Esophagus muscularis mucosa (tissue), 4 donors: Measurements from ENCODE around the gene STARD7. TPM values are rescaled to one million over a fixed set of nuclear protein-coding genes. Genes with fewer than 3 reads are reported as not detected.

Experiments used
- DNase-seq: peaks from one replicate; pipeline ENCODE4 v3.0.0-alpha.2; 2017; ENCODE audit errors: extremely low spot score
- H3K27ac ChIP-seq, 4 donors: fragments of 200-600 bp; sonication (generic); replicated peaks in 1 of 4; 1 replicate in 3 of 4; 2 replicates in 1 of 4; pipeline ENCODE4 v1.5.1; 2016 to 2019; ENCODE audit warnings: mild to moderate bottlenecking in 1 of 4
- H3K27me3 ChIP-seq, 4 donors: fragments of 200-600 bp; sonication (generic); one replicate each; pipeline versions ENCODE4 v1.5.1 to v1.6.0; 2016 to 2019
- H3K36me3 ChIP-seq, 4 donors: fragments of 200-600 bp; sonication (generic); one replicate each; pipeline ENCODE4 v1.5.1; 2016 to 2019
- H3K4me1 ChIP-seq, 4 donors: fragments of 200-600 bp; sonication (generic); one replicate each; pipeline ENCODE4 v1.5.1; 2016 to 2019
- H3K4me3 ChIP-seq, 4 donors: fragments of 200-600 bp; sonication (generic); 1 replicate in 2 of 4; 2 replicates in 2 of 4; pipeline ENCODE4 v1.5.1; 2016 to 2019; ENCODE audit warnings: mild to moderate bottlenecking in 4 of 4, moderate library complexity in 1 of 4
- H3K9me3 ChIP-seq, 4 donors: fragments of 200-600 bp; sonication (generic); 1 replicate in 3 of 4; 2 replicates in 1 of 4; pipeline ENCODE4 v1.5.1; 2016 to 2019
- CTCF ChIP-seq, 3 experiments: fragments of 200-600 bp in 2 of 3; fragments of 450-650 bp in 1 of 3; sonication (generic) in 2 of 3; IDR thresholded peaks; one replicate each; pipeline ENCODE4 v1.5.1; 2017 to 2019; ENCODE audit warnings: antibody characterized with exemption in 3 of 3, mild to moderate bottlenecking in 2 of 3, moderate library complexity in 1 of 3
- EP300 ChIP-seq: sonication (generic); formaldehyde crosslinking; IDR thresholded peaks from one replicate; pipeline ENCODE4 v1.6.1; 2017; ENCODE audit warnings: antibody characterized with exemption
- POLR2A ChIP-seq: fragments of 450-650 bp; IDR thresholded peaks from one replicate; pipeline ENCODE4 v1.6.1; 2017; ENCODE audit warnings: antibody characterized with exemption, moderate library complexity, mild to moderate bottlenecking, low read depth
- POLR2AphosphoS5 ChIP-seq, 2 donors: sonication (generic); formaldehyde crosslinking; IDR thresholded peaks; one replicate each; pipeline ENCODE4 v1.6.1; 2017; ENCODE audit warnings: antibody characterized with exemption in 2 of 2
- WGBS: methylation state at CpG from one replicate; pipeline ENCODE4 v1.1.5; 2018; 5-methylcytosine and 5-hydroxymethylcytosine counted together
- intact Hi-C: fragments of 100-400 bp; cut with DNase I; formaldehyde crosslinking; loops from one replicate; pipeline ENCODE4 v1.15.1; 2023
- total RNA-seq, 4 donors: library from RNA; depleted of rRNA; stranded (reverse); fragments of >200 nt; gene quantifications; one replicate each; pipeline versions ENCODE4 v1.1.0 to v1.2.1, GENCODE V29; 2016

The STARD7 gene
- total RNA-seq, 4 donors from 2014 or later: 85.0 to 110 (median 92.2) TPM

- H3K4me3 ChIP-seq: no peak overlapping the region
- intact Hi-C loops: no loop called here
- peaks cover 0 to 26% (median 0%) of the 10 kb centered on the region in 4 donors for H3K27me3 ChIP-seq
- no peaks in the 10 kb centered on the region for H3K36me3 ChIP-seq
- H3K4me1 ChIP-seq: no peaks in the 10 kb centered on the region
- no peak for DNase-seq
- WGBS: 77% methylated on average over 7 of the region's 14 CpGs
- H3K9me3 ChIP-seq: peaks cover 0 to 11% (median 1%) of the 10 kb centered on the region in 4 donors
- TF ChIP-seq POLR2A: no peak
- TF ChIP-seq POLR2AphosphoS5 (IDR thresholded peaks at IDR 0.05): no peak
- TF ChIP-seq EP300: no peak
- TF ChIP-seq CTCF (IDR thresholded peaks at IDR 0.05): no peak
- no peak overlapping the region for H3K27ac ChIP-seq
Measured at GRCh38 chr2:96158554-96158940, 50.1 kb downstream of the STARD7 start.

- intact Hi-C loops: no loop called here
- no peak for DNase-seq
- peaks cover 0 to 26% (median 0%) of the 10 kb centered on the region in 4 donors for H3K27me3 ChIP-seq
- no peak overlapping the region for H3K4me3 ChIP-seq
- no peaks in the 10 kb centered on the region for H3K36me3 ChIP-seq
- H3K9me3 ChIP-seq: peaks cover 0 to 11% (median 1%) of the 10 kb centered on the region in 4 donors
- 70% methylated on average over 18 of the region's 19 CpGs for WGBS
- no peak for TF ChIP-seq POLR2AphosphoS5 (IDR thresholded peaks at IDR 0.05)
- no peak for TF ChIP-seq CTCF (IDR thresholded peaks at IDR 0.05)
- no peak for TF ChIP-seq POLR2A
- no peak for TF ChIP-seq EP300
- H3K4me1 ChIP-seq: no peaks in the 10 kb centered on the region
- no peak overlapping the region for H3K27ac ChIP-seq
Measured at GRCh38 chr2:96157649-96158553, 50.7 kb downstream of the STARD7 start.

- no peak for DNase-seq
- 93% methylated on average over 4 of the region's 5 CpGs for WGBS
- H3K4me3 ChIP-seq: no peak overlapping the region
- TF ChIP-seq CTCF (IDR thresholded peaks at IDR 0.05): no peak
- no peak for TF ChIP-seq POLR2A
- no peak for TF ChIP-seq EP300
- no peak for TF ChIP-seq POLR2AphosphoS5 (IDR thresholded peaks at IDR 0.05)
- intact Hi-C loops: no loop called here
- peaks cover 0 to 11% (median 1%) of the 10 kb centered on the region in 4 donors for H3K9me3 ChIP-seq
- H3K27ac ChIP-seq: no peak overlapping the region
- no peaks in the 10 kb centered on the region for H3K4me1 ChIP-seq
- H3K27me3 ChIP-seq: peaks cover 0 to 26% (median 0%) of the 10 kb centered on the region in 4 donors
- no peaks in the 10 kb centered on the region for H3K36me3 ChIP-seq
Measured at GRCh38 chr2:96156926-96157648, 51.5 kb downstream of the STARD7 start.

- Histone ChIP-seq H3K4me1 (no peaks in the 10 kb centered on the region), H3K9me3 (peaks cover 0 to 11% (median 1%) of the 10 kb centered on the region in 4 donors), H3K27ac (no peak overlapping the region), H3K4me3 (no peak overlapping the region), H3K27me3 (peaks cover 0 to 26% (median 0%) of the 10 kb centered on the region in 4 donors), H3K36me3 (no peaks in the 10 kb centered on the region)
- no peak for TF ChIP-seq CTCF (IDR thresholded peaks at IDR 0.05)
- TF ChIP-seq EP300: no peak
- TF ChIP-seq POLR2AphosphoS5 (IDR thresholded peaks at IDR 0.05): no peak
- no peak for TF ChIP-seq POLR2A
- intact Hi-C loops: no loop called here
- no peak for DNase-seq
- 88% methylated on average over 10 of the region's 10 CpGs for WGBS
Measured at GRCh38 chr2:96156011-96156820, 52.4 kb downstream of the STARD7 start.
